ENCODE data around the gene RTKN. TPM values are rescaled to one million over a fixed set of nuclear protein-coding genes. Genes with fewer than 3 reads are reported as not detected.
"Not testable (repeated sequence)": the region's sequence is repeated elsewhere in the genome, so short reads cannot be mapped to it uniquely, and the experiment has no call there.

RTKN gene
- total RNA-seq, 1 donor = 14.1 TPM

- peaks cover 2% of the 10 kb centered on the region for H4K20me1 ChIP-seq (ENCODE audit: insufficient read depth, low read length)
- H3K4me1 ChIP-seq (ENCODE audit: insufficient read depth, low read length) = peaks cover 10% of the 10 kb centered on the region
- H3K4me3 ChIP-seq (ENCODE audit: insufficient read depth, low read length) = no peak overlapping the region
- no peak overlapping the region for H2AFZ ChIP-seq (ENCODE audit: low read length)
- no peak for TF ChIP-seq CTCF (IDR thresholded peaks at IDR 0.05; ENCODE audit: extremely low read depth, low read depth, low read length)
- no peak overlapping the region for H3K27ac ChIP-seq (ENCODE audit: low read depth, low read length)
- no peaks in the 10 kb centered on the region for H3K79me2 ChIP-seq (ENCODE audit: insufficient read depth, low read length)
- DNase-seq (ENCODE audit: insufficient read length, low spot score, missing footprints) = peak; percentile 19
- H3K9me3 ChIP-seq (ENCODE audit: low read depth, low read length) = no peaks in the 10 kb centered on the region
- H3K36me3 ChIP-seq (ENCODE audit: insufficient read depth, low read length) = peaks cover 23% of the 10 kb centered on the region
- H3K4me2 ChIP-seq (ENCODE audit: insufficient read depth, low read length) = no peak overlapping the region
- no peaks in the 10 kb centered on the region for H3K27me3 ChIP-seq (ENCODE audit: insufficient read depth, low read length)
Observed at GRCh38 chr2:74423231-74424095, 18.3 kb downstream of the RTKN start.

- no peaks in the 10 kb centered on the region for H4K20me1 ChIP-seq (ENCODE audit: insufficient read depth, low read length)
- peak within 1 kb of the TSS; percentile 93 for H3K4me3 ChIP-seq (ENCODE audit: insufficient read depth, low read length)
- DNase-seq (ENCODE audit: insufficient read length, low spot score, missing footprints) = peak; percentile 99
- no peak for TF ChIP-seq CTCF (IDR thresholded peaks at IDR 0.05; ENCODE audit: extremely low read depth, low read depth, low read length)
- H3K36me3 ChIP-seq (ENCODE audit: insufficient read depth, low read length) = peaks cover 10% of the 10 kb centered on the region
- peak within 1 kb of the TSS; percentile 97 for H2AFZ ChIP-seq (ENCODE audit: low read length)
- no peaks in the 10 kb centered on the region for H3K9me3 ChIP-seq (ENCODE audit: low read depth, low read length)
- H3K27me3 ChIP-seq (ENCODE audit: insufficient read depth, low read length) = no peaks in the 10 kb centered on the region
- no peaks in the 10 kb centered on the region for H3K79me2 ChIP-seq (ENCODE audit: insufficient read depth, low read length)
- peak within 1 kb of the TSS; percentile 65 for H3K27ac ChIP-seq (ENCODE audit: low read depth, low read length)
- H3K4me2 ChIP-seq (ENCODE audit: insufficient read depth, low read length) = peak within 1 kb of the TSS; percentile 99
- H3K4me1 ChIP-seq (ENCODE audit: insufficient read depth, low read length) = peaks cover 10% of the 10 kb centered on the region
Observed at GRCh38 chr2:74421221-74421870, 20.4 kb downstream of the RTKN start, which contains the start of the genes C2orf81 and WDR54. Gene C2orf81 (minus strand): TSS chr2:74421619. CDS start chr2:74421560, 59 bp downstream. Gene WDR54 (plus strand): TSS chr2:74421730. CDS start chr2:74422154, 424 bp downstream.

- Histone ChIP-seq H3K4me3 (ENCODE audit: insufficient read depth, low read length) (peak overlapping the region; percentile 93), H3K4me2 (ENCODE audit: insufficient read depth, low read length) (peak overlapping the region; percentile 99), H3K27ac (ENCODE audit: low read depth, low read length) (peak overlapping the region; percentile 65), H3K4me1 (ENCODE audit: insufficient read depth, low read length) (peaks cover 13% of the 10 kb centered on the region)
- H2AFZ ChIP-seq (ENCODE audit: low read length); H3K79me2 ChIP-seq (ENCODE audit: insufficient read depth, low read length); H4K20me1 ChIP-seq (ENCODE audit: insufficient read depth, low read length); H3K9me3 ChIP-seq (ENCODE audit: low read depth, low read length); H3K27me3 ChIP-seq (ENCODE audit: insufficient read depth, low read length); H3K36me3 ChIP-seq (ENCODE audit: insufficient read depth, low read length): not testable (repeated sequence)
- DNase-seq (ENCODE audit: insufficient read length, low spot score, missing footprints) = peak; percentile 8
Observed at GRCh38 chr2:74420443-74421103, 21.2 kb downstream of the RTKN start.

- no peak overlapping the region for H3K4me3 ChIP-seq (ENCODE audit: insufficient read depth, low read length)
- no peak for TF ChIP-seq CTCF (IDR thresholded peaks at IDR 0.05; ENCODE audit: extremely low read depth, low read depth, low read length)
- H2AFZ ChIP-seq (ENCODE audit: low read length) = no peak overlapping the region
- H3K4me2 ChIP-seq (ENCODE audit: insufficient read depth, low read length) = no peak overlapping the region
- no peaks in the 10 kb centered on the region for H3K9me3 ChIP-seq (ENCODE audit: low read depth, low read length)
- peaks cover under 1% of the 10 kb centered on the region for H3K36me3 ChIP-seq (ENCODE audit: insufficient read depth, low read length)
- H3K4me1 ChIP-seq (ENCODE audit: insufficient read depth, low read length) = peaks cover 15% of the 10 kb centered on the region
- DNase-seq (ENCODE audit: insufficient read length, low spot score, missing footprints) = no peak
- no peak overlapping the region for H3K27ac ChIP-seq (ENCODE audit: low read depth, low read length)
- H4K20me1 ChIP-seq (ENCODE audit: insufficient read depth, low read length) = no peaks in the 10 kb centered on the region
- no peaks in the 10 kb centered on the region for H3K27me3 ChIP-seq (ENCODE audit: insufficient read depth, low read length)
- no peaks in the 10 kb centered on the region for H3K79me2 ChIP-seq (ENCODE audit: insufficient read depth, low read length)
Observed at GRCh38 chr2:74420006-74420405, 21.7 kb downstream of the RTKN start.
